ENCODE data around the gene PARD3B.

PARD3B gene

GRCh38 chr2:204891739-204892138, 346.5 kb downstream of the PARD3B start:
- no peaks in the 10 kb centered on the region for H3F3A ChIP-seq (ENCODE audit: insufficient read depth, low read length)
- no peak overlapping the region for H3K9ac ChIP-seq (ENCODE audit: low read length)
- H4K20me1 ChIP-seq (ENCODE audit: insufficient read depth, low read length), result no peaks in the 10 kb centered on the region
- no peaks in the 10 kb centered on the region for H3K9me3 ChIP-seq (replicated peaks; ENCODE audit: insufficient read depth, low read length)
- H3K4me1 ChIP-seq (ENCODE audit: low read length), result no peaks in the 10 kb centered on the region
- H3K36me3 ChIP-seq (replicated peaks; ENCODE audit: insufficient read depth, low read length), result no peaks in the 10 kb centered on the region
- no peak overlapping the region for H3K4me2 ChIP-seq (ENCODE audit: low read depth, low read length)
- no peak for DNase-seq
- H3K4me3 ChIP-seq (ENCODE audit: low read length), result no peak overlapping the region
- H3K9me2 ChIP-seq (replicated peaks; ENCODE audit: insufficient read depth, low read length), result no peaks in the 10 kb centered on the region
- no peak for TF ChIP-seq EZH2 (optimal IDR thresholded peaks at IDR 0.05; ENCODE audit: low read depth, low read length)
- no peak for TF ChIP-seq EZH2phosphoT487 (IDR thresholded peaks at IDR 0.05; ENCODE audit: low read length)
- no peak for TF ChIP-seq CTCF (IDR thresholded peaks at IDR 0.05; ENCODE audit: low read length)
- no peaks in the 10 kb centered on the region for H3K79me2 ChIP-seq (ENCODE audit: low read length)
- H3K27ac ChIP-seq (ENCODE audit: low read length), result no peak overlapping the region
- no peaks in the 10 kb centered on the region for H3K27me3 ChIP-seq (replicated peaks; ENCODE audit: insufficient read depth, low read length)
- no peak overlapping the region for H2AFZ ChIP-seq (ENCODE audit: low read length)

GRCh38 chr2:204892506-204893255, 347.4 kb downstream of the PARD3B start:
- H3K36me3 ChIP-seq (replicated peaks; ENCODE audit: insufficient read depth, low read length), result no peaks in the 10 kb centered on the region
- H3K27ac ChIP-seq (ENCODE audit: low read length), result no peak overlapping the region
- H3K9me2 ChIP-seq (replicated peaks; ENCODE audit: insufficient read depth, low read length), result no peaks in the 10 kb centered on the region
- H3K4me3 ChIP-seq (ENCODE audit: low read length), result no peak overlapping the region
- no peaks in the 10 kb centered on the region for H3K27me3 ChIP-seq (replicated peaks; ENCODE audit: insufficient read depth, low read length)
- no peak overlapping the region for H2AFZ ChIP-seq (ENCODE audit: low read length)
- H3K4me1 ChIP-seq (ENCODE audit: low read length), result no peaks in the 10 kb centered on the region
- no peak for DNase-seq
- no peak overlapping the region for H3K9ac ChIP-seq (ENCODE audit: low read length)
- no peaks in the 10 kb centered on the region for H4K20me1 ChIP-seq (ENCODE audit: insufficient read depth, low read length)
- H3K4me2 ChIP-seq (ENCODE audit: low read depth, low read length), result no peak overlapping the region
- no peak for TF ChIP-seq CTCF (IDR thresholded peaks at IDR 0.05; ENCODE audit: low read length)
- H3K9me3 ChIP-seq (replicated peaks; ENCODE audit: insufficient read depth, low read length), result no peaks in the 10 kb centered on the region
- no peaks in the 10 kb centered on the region for H3K79me2 ChIP-seq (ENCODE audit: low read length)
- no peaks in the 10 kb centered on the region for H3F3A ChIP-seq (ENCODE audit: insufficient read depth, low read length)

- H3K4me1 ChIP-seq (ENCODE audit: low read length), result no peaks in the 10 kb centered on the region
- H3K9me2 ChIP-seq (replicated peaks; ENCODE audit: insufficient read depth, low read length), result no peaks in the 10 kb centered on the region
- no peaks in the 10 kb centered on the region for H3K9me3 ChIP-seq (replicated peaks; ENCODE audit: insufficient read depth, low read length)
- no peak overlapping the region for H2AFZ ChIP-seq (ENCODE audit: low read length)
- no peaks in the 10 kb centered on the region for H3K79me2 ChIP-seq (ENCODE audit: low read length)
- no peak overlapping the region for H3K27ac ChIP-seq (ENCODE audit: low read length)
- no peak overlapping the region for H3K4me2 ChIP-seq (ENCODE audit: low read depth, low read length)
- no peaks in the 10 kb centered on the region for H3K27me3 ChIP-seq (replicated peaks; ENCODE audit: insufficient read depth, low read length)
- H3F3A ChIP-seq (ENCODE audit: insufficient read depth, low read length), result no peaks in the 10 kb centered on the region
- H3K9ac ChIP-seq (ENCODE audit: low read length), result no peak overlapping the region
- DNase-seq, result no peak
- H3K36me3 ChIP-seq (replicated peaks; ENCODE audit: insufficient read depth, low read length), result no peaks in the 10 kb centered on the region
- no peaks in the 10 kb centered on the region for H4K20me1 ChIP-seq (ENCODE audit: insufficient read depth, low read length)
- no peak overlapping the region for H3K4me3 ChIP-seq (ENCODE audit: low read length)
- no peak for TF ChIP-seq EZH2 (optimal IDR thresholded peaks at IDR 0.05; ENCODE audit: low read depth, low read length)
- no peak for TF ChIP-seq EZH2phosphoT487 (IDR thresholded peaks at IDR 0.05; ENCODE audit: low read length)
- TF ChIP-seq CTCF (IDR thresholded peaks at IDR 0.05; ENCODE audit: low read length), result no peak
These were observed 350.9 kb downstream of the PARD3B start for GRCh38 chr2:204896146-204896545.

Measured in MM.1S (cell line).